NCI-H446 (cell line): ENCODE results near the gene OR2AE1.
A peak's percentile ranks its signal among the peaks of the same experiment; 100 is the strongest.
"Not testable (repeated sequence)": the region's sequence is repeated elsewhere in the genome, so short reads cannot be mapped to it uniquely, and the experiment has no call there.

Experiments used
- DNase-seq, 2 experiments: peaks; one replicate each; lab custom pipeline; 2025; lab: John Stamatoyannopoulos, UW

The OR2AE1 gene, protein sequence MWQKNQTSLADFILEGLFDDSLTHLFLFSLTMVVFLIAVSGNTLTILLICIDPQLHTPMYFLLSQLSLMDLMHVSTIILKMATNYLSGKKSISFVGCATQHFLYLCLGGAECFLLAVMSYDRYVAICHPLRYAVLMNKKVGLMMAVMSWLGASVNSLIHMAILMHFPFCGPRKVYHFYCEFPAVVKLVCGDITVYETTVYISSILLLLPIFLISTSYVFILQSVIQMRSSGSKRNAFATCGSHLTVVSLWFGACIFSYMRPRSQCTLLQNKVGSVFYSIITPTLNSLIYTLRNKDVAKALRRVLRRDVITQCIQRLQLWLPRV

DNA sequence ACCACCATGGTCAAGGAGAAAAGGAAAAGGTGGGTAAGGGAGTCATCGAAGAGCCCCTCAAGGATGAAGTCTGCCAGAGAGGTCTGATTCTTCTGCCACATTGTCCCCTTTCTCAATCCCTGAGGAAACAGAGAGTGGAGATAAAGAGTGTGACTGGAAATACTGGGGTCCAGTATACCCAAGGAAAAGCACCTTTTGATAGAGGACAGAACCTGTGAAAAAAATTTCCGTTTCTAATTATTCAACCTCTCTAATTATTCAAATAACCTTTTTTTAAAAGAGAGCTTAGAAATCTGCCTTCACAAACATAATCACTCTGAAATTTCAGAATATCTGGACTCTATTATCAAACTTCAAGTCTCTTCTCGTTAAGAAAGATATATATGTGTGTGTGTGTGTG, at the start of gene OR2AE1:
TSS of gene OR2AE1 (minus strand) at position 101 of the 400 bp plus-strand sequence. CDS start at position 101, 0 bp downstream.
- no peak for DNase-seq

DNA sequence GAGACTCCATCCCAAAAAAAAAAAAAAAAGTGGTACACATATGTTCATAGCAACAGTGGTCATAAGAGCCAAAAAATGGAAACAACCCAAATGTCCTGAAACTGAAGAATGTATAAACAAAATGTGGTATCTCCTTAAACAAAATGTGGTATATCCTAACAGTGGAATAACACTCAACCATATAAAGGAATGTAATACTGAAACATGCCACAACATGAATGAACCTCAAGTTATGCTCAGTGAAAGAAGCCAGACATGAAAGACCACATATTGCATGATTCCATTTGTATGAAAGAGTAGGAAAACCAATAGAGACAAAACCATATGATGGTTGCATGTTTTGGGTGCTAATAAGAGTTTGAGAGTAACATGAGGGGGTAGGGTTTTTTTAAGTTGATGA, 49.5 kb upstream of the OR2AE1 start:
- no peak for DNase-seq

DNA sequence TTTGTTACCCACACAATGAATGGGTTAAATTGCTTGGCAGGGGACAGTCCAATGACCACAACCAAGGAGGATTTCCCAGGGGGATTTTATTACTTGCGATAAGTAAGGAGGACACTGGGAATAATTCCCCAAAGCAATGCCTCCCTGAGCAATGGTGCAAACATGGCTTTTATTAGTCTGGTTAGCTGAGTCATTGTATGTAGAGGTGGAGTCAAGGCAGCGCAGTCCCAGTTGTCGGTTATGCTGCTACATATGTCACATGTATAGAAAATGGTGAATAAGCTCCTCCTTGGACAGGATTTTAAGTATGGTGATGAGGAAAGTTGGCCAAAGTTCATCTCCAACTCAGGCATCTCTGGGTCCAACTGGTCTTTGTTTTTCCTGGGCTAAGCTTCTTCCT, 46.4 kb upstream of the OR2AE1 start:
- no peak for DNase-seq

DNA sequence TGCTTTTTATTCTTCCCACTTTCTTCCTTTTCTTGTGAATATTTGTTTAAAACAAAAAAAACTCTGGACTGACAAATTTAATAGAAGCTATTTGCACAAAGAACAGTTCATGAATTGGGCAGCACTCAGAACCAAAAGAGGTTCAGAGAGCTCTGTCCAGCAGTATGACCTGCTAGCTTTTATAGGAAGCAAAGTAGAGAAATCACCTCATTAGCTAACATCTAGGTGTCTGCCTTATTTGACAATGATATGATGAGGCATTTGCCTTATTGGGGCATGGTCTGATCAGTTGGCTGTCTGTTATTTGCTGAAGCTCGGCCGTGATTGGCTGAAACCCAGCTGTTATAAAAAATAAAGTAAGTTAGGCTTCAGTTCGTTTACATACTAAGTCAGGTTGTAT, 43.3 kb upstream of the OR2AE1 start:
- DNase-seq = no peak

DNA sequence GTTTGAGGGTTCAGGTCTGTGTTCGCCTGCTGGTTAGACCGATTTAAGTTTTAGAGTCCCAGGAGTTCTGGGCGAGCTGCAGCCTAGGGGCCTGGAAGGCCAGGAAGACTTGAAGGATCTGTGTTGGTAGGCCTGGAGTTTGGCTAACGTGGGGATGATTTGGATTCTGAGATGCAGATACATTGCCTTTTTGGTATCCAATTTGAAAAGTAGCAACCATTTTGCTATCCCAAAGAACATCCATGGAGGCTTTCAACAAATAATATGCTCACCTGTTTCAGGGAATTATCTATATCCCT, 42.9 kb upstream of the OR2AE1 start:
- no peak for DNase-seq

DNA sequence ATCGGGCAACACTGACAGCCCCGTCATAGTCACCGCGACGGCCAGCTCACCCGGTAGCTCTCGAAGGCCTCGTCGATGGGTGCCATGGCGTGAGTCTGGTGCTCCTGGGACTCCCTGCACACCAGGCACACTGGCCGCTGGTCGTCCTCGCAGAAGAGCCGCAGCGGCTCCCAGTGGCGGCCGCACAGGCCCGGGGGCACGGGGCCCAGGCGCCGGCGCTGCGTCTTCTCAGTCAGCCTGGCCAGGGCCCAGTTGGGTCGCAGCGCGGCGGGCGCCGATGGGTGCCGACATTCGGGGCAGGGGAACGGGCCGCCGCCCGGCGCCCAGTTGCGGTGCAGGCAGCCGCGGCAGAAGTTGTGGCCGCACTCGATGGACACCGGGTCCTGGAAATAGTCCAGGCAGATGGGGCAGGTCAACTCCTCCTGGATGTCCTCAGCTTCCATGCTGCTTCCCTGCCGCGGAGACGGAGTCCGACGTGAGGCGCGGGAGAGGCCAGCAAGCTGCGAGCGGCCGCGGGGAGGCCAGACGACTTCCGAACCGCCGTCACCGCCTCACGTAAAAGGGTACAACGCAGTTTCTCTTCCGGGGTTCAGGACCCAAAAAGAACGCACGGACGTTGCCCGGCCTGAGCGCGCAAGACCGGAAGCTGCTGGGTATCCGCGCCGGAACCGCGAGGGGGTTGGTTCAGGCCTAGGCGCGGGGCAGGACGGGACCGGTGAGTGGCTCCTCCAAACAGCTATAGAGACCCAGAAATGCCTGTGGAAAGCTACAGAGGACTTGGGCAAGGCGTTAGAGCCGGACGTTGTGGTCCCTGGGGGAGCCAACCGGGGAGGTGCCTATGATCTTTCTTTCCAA, 42.4 kb upstream of the OR2AE1 start, which contains the start of gene TRIM4:
TSS of gene TRIM4 (minus strand) at position 572 of the 855 bp plus-strand sequence. CDS start at position 443, 129 bp downstream.
- DNase-seq = peak; percentile 26 to 82

DNA sequence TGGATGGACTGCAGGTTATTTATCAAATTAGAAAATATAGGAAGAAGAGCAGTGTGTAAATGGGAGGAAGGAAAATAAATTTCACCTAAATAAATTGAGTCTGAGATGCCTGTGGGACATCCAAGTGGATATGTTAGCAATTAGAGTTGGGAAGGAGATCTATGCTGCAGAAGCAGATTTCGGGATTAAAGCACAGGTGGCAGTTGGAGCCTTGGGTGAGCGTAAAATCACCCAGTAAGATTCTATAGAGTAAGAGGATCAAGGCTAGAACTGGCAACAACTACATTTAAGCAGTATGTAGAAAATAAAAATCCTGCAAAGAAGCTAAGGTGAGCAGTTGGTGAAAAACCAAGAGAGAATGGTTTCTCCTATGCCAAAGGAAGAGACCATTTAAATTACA, 34.1 kb upstream of the OR2AE1 start:
- DNase-seq = no peak

DNA sequence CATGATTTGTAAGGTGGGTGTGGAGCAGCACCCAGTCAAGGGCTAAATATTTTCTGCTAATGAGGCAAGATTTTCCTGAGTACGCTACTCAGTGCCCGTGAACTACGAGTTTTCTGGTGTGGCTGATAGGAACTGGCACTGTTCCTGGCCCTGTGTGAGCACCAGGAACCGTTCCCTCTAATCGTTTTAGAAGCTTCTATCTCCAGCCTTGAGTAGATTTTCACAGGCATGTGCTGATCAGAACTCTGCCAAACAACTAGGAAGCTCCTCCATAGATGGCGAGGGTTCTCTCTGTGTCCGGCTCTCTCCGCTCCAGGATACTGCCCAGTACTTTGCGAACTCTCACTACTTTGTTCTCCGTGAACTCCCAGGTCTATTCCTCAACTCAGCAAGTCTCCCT, 24.7 kb upstream of the OR2AE1 start:
- DNase-seq = no peak

DNA sequence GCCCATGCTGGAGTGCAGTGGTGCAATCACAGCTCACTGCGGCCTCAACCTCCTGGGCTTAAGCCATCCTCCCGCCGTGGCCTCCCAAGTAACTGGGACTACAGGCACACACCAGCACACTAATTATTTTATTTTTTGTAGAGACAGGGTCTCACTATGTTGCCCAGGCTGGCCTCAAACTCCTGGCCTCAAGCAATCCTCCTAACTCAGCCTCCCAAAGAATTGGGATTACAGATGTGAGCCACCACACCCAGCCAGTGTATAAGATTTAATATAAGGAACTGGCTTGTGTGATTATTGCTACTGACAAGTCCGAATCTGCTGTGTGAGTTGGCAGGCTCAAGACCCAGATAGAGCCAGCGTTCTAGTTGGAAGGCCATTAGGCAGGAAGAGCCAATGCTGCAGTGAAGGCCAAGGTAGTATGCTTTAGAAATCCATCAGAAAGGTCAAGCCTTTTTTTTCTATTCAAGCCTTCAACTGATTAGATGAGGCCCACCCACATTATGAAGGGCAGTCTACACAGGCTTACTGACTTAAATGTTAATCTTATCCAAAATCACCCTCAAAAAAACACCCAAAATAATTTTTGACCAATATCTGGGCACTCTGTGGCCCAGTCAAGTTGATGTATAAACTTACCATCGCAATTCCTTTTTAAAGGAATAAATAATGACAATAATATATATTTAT, 23.1 kb upstream of the OR2AE1 start:
- DNase-seq = no peak

DNA sequence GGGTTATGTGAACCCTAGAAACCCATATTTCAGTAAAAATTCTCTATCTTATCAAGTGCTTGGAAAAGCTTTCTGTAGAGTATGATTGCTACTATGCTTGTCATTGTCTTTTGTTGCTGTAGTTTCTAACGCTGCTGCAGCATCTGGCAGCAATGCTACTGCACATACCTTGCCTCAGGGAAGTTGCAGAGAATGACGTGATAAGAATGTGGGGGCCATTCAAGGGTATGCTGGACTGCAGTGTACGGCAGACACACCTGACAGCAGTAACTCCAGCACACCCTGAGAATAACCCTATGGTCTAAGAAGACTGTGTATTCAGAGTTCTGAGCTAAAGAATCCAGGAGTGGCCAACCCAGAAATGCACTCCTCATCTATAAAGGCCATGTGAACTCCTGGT, 22.0 kb upstream of the OR2AE1 start:
- no peak for DNase-seq

DNA sequence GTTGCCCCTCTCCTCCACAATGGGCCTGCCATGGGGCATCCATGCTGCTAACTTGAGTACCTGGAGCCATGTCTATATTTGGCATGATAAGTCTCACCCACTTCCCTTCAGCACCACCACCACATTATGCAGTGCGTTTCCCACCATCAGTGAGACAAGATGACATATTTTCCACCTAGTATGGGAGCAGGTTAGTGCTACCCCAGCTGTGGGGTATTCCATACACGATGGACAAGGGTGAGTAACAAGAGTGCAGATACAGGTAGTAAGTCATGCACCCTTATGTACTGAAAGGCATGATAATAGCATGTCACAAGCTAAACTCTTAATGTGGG, 21.2 kb upstream of the OR2AE1 start:
- no peak for DNase-seq

DNA sequence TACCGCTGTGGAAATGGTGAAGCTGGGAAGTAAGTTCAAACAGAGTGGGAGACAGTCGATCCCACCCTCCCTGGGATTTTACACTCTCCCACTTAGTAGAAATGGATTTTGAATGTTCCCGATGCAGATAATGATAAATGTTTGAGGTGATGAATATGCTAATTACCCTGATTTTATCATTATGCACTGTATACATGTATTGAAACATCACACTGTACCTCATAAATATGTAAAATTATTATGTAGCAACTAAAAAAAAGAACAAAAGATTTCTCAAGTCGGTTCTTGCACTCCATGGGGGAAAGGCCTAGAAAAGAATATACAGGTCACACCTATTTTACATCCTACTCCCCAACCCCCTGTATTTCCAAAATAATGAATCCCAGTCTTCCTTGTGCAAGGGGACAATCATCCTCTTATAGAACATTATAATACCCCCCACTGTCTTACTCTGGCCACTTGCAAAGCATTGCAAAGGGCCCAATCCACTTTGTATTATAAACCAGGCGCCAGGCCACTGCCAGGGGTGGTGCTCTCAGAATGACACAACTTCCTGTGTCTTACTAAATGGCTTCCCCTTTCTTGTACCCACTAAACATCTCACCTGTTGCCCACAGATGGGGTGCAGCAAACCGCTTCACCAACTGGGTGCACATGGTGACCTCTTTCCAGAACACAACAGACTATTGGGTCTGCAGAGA, 20.6 kb upstream of the OR2AE1 start:
- DNase-seq = no peak

DNA sequence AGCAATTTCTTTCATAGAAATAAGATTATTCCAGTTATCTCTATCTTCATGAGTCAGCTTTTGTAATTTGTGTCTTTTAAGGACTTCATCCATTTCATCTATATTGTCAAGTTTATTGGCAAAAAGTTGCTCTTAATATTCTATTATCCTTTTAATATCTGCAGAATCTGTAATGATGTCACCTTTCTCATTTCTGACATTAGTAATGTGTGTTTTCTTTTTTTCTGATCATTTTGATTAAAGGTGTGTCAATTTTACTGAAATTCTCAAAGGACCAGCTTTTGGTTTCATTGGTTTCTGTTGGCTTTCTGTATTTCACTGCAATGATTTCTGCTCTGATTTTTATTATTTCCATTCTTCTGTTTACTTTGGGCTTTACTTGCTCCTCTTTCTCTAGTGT, 17.9 kb upstream of the OR2AE1 start:
- no peak for DNase-seq

DNA sequence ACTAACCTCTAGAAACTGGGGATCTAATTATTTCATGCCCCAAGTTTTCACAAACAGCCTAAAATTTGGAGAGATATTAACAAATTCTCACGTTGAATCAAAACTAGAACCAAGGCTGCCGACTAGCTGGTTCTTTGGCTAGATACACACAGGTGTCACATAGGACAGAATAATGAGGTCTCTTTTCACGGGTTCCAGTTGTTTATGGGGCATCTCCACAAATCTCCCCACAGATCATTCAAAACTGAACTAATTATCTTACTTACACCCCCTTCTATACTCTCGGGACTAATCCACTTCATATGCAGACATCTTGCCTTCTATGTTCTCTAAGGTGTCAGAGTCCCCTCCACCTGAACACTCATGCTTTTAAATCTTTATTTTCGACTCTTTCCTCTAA, 16.4 kb upstream of the OR2AE1 start:
- DNase-seq = no peak

DNA sequence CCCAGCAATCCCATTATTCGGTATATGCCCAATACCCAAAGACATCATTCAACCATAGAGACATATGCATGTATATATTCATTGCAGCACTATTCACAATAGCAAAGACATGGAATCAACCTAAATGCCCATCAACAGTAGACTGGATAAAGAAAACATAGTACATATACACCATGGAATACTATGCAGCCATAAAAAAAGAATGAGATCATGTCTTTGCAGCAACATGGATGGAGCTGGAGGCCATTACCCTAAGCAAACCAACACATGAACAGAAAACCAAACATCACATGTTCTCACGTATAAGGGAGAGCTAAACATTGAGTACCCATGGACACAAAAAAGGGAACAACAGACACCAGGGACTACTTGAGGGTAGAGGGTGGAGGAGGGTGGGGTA, 13.5 kb upstream of the OR2AE1 start:
- DNase-seq = not testable (repeated sequence)

DNA sequence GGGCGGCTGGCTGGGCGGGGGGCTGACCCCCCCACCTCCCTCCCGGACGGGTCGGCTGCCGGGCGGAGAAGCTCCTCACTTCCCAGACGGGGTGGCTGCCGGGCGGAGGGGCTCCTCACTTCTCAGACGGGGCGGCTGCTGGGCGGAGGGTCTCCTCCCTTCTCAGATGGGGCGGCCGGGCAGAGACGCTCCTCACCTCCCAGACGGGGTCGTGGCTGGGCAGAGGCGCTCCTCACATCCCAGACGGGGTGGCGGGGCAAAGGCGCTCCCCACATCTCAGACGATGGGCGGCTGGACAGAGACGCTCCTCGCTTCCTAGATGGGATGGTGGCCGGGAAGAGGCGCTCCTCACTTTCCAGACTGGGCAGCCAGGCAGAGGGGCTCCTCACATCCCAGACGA, 11.5 kb upstream of the OR2AE1 start:
- DNase-seq = not testable (repeated sequence)

DNA sequence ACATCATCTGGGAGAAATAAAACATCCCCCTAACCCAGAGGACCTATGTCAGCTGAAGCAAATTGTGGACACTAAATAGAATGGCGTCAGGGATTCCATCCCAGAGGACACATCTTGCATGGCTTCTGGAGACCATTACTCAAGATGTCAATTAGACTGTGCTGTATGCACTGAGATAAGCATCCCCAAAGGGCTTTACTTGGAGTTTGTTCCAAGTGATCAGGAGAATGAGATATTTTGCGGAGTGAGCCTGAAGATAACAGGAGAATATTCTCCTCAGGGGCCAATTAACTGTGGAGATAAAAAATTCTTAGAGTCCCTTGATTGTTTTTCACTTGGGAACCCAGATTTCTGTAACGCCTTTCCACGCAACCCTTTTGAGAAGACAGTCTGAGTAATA, 4.5 kb upstream of the OR2AE1 start:
- DNase-seq = no peak

DNA sequence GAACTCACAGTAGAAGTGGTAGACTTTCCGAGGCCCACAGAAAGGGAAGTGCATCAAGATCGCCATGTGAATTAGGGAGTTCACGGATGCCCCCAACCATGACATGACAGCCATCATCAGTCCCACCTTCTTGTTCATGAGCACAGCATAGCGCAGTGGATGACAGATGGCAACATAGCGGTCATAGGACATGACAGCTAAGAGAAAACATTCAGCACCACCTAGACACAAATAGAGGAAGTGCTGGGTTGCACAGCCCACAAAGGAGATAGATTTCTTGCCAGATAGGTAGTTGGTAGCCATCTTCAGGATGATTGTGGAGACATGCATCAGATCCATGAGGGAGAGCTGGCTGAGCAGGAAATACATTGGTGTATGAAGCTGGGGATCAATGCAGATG, 342 bp downstream of the OR2AE1 start:
- DNase-seq = no peak

DNA sequence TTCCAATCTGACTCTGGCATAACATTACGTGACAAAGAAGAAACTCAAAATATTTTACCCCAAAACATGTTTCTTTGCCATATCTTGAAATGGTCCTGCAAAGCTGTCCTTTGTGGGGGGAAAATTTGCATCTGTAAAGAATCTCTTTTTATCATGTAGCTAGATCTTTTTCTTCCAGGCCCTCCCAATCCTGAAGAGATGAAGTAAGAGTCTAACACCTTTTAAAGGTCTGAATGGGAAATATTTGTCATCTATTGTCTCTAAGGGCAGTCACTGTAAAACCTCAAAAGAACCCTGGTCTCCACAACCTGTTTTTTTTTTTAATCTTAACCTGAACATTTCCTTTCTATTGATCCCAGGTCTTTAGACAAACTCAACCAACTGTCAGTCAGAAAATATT, 8.6 kb downstream of the OR2AE1 start:
- DNase-seq = no peak

DNA sequence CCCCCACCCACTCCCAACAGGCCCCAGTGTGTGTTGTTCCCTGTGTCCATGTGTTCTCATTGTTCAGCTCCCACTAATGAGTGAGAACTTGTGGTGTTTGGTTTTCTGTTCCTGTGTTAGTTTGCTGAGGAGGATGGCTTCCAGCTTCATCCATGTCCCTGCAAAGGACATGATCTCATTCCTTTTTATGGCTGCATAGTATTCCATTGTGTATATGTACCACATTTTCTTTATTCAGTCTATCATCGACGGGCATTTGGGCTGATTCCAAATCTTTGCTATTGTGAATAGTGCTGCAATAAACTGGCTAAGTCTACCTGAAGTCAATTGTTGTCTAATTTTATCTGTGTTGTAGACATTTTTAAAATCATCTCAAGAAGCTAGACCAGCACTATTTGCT, 9.4 kb downstream of the OR2AE1 start:
- DNase-seq = not testable (repeated sequence)

DNA sequence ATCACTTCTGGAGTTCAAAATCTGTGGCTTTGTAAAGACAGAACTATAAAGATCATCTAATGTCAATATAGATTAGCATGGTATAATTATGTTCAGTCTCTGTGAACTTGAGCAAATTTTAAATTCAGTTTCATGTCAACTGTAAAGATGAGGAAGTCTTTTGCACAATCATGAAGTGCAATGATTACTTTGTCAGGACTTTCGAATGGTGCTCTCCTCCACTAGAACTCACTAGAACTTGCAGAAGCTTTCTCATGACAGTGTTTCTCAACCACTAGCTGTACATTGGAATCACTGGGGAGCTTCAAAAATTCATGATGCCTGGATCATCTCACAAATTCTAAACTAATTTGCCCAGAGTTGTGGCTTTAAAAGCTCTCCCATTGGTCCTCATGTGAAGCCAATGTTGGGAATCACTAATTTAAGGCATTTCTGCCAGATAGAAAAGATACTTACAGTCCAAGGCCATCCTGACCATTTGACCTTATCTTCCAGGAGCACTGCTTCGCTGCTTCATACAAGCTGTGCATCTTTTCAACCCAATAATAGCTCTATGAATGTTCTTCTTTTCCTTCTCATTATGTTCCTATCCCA, 12.9 kb downstream of the OR2AE1 start:
- DNase-seq = no peak
